ENCODE measurements around the gene EYS. TPM values are rescaled to one million over a fixed set of nuclear protein-coding genes. Genes with fewer than 3 reads are reported as not detected.

The EYS gene
- total and polyA plus RNA-seq, 2 of the 8 experiments (the other 6 are each of a cell fraction or from before 2014, with no cell fraction given) = 0.05 to 0.13 TPM

DNA sequence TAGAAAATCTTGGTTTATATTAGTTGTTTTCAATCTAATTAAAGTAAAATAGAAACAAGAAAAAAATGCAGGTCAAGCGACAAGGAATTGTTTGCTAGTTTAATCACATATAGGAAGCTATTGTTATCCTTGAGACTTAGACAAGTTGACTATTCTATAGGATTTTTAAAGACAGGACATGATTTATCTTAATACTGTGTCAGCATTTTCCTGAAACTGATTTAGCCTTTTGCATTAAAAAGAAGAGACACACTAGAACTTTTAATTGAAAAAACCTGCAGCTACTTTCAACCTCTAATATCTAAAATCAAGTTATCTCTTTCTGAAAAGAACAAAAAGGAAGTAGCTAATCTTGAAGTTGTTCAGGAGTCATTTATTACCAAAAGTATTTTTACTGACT is 1825.2 kb downstream of the EYS start:
- no peak overlapping the region for H4K5ac ChIP-seq (ENCODE audit: insufficient read length, low read depth, low read length)
- H3K18ac ChIP-seq (ENCODE audit: extremely low read depth, low read length) = no peak overlapping the region
- H4K91ac ChIP-seq (replicated peaks; ENCODE audit: insufficient read length, low read length) = no peak overlapping the region
- H3K79me2 ChIP-seq (ENCODE audit: control insufficient read depth in 1 of 2, insufficient read depth in 2 of 2, low read length in 2 of 2) = no peaks in the 10 kb centered on the region
- H3K23ac ChIP-seq (ENCODE audit: insufficient read length) = no peak overlapping the region
- peaks cover 10 to 13% of the 10 kb centered on the region in 2 experiments for H3K9me3 ChIP-seq (ENCODE audit: insufficient read depth in 2 of 2, low read depth in 1 of 2, low read length in 1 of 2)
- no peak overlapping the region for H3K56ac ChIP-seq (replicated peaks; ENCODE audit: insufficient read length, low read depth, low read length)
- H4K8ac ChIP-seq (ENCODE audit: extremely low read depth, insufficient read depth, low read length) = no peak overlapping the region
- FAIRE-seq = no peak
- H3K27me3 ChIP-seq (replicated peaks in 1 of 4; ENCODE audit: control insufficient read depth in 3 of 4, extremely low read depth in 1 of 4, insufficient read depth in 3 of 4, low read length in 3 of 4) = no peaks in the 10 kb centered on the region
- no peaks in the 10 kb centered on the region for H3K36me3 ChIP-seq (ENCODE audit: control insufficient read depth in 2 of 4, insufficient read depth in 4 of 4, low read length in 3 of 4)
- WGBS, 2 experiments (ENCODE audit: extremely low coverage in 1 of 2, insufficient coverage in 1 of 2, insufficient read length in 1 of 2, insufficient replicate concordance in 2 of 2, low coverage in 1 of 2, low lambda C conversion rate in 2 of 2, missing lambda C conversion rate in 1 of 2) = 84% methylated on average over 1 of the region's 1 CpG; no CpG with 5 or more reads in 1 of the 2 experiments
- ChIA-PET POLR2A (ENCODE audit: partially characterized antibody) (no interaction called here), CTCF (ENCODE audit: partially characterized antibody) (interaction anchor here (0.8 to 1.5 kb wide), 5 partner anchors 10 to 64 kb away, joined by 4 to 8 read pairs (median 5); no protein-coding TSS in a partner anchor)
- no peaks in the 10 kb centered on the region for H3K4me1 ChIP-seq (replicated peaks in 1 of 4; ENCODE audit: control insufficient read depth in 3 of 4, insufficient read depth in 4 of 4, low read length in 3 of 4)
- H2BK15ac ChIP-seq (ENCODE audit: low read length) = no peak overlapping the region
- H3K23me2 ChIP-seq (ENCODE audit: low read depth, low read length) = no peaks in the 10 kb centered on the region
- H3K14ac ChIP-seq (ENCODE audit: insufficient read length) = no peak overlapping the region
- no peak overlapping the region for H2BK120ac ChIP-seq (replicated peaks; ENCODE audit: low read depth, low read length)
- no peak overlapping the region for H3K9ac ChIP-seq (replicated peaks in 1 of 4; ENCODE audit: extremely low read depth in 1 of 4, low read depth in 3 of 4, low read length in 3 of 4)
- H2BK20ac ChIP-seq (ENCODE audit: low read length) = no peak overlapping the region
- no peak overlapping the region for H3K27ac ChIP-seq (ENCODE audit: low read depth, low read length)
- H3K4me3 ChIP-seq (ENCODE audit: extremely low read depth in 1 of 4, insufficient read depth in 2 of 4, low read depth in 3 of 4, low read length in 4 of 4) = no peak overlapping the region
- H2BK5ac ChIP-seq (ENCODE audit: low read depth, low read length) = no peak overlapping the region
- H3K79me1 ChIP-seq (ENCODE audit: low read depth, low read length) = no peaks in the 10 kb centered on the region
- H2AFZ ChIP-seq (ENCODE audit: low read length) = no peak overlapping the region
- no peak for DNase-seq (ENCODE audit: low read depth in 1 of 2, low spot score in 2 of 2)
- H2BK12ac ChIP-seq (ENCODE audit: low read depth, low read length) = no peak overlapping the region
- no peaks in the 10 kb centered on the region for H4K20me1 ChIP-seq (replicated peaks in 1 of 2; ENCODE audit: control insufficient read depth in 1 of 2, insufficient read depth in 2 of 2, low read length in 2 of 2)
- no peak overlapping the region for H3K4me2 ChIP-seq (ENCODE audit: insufficient read depth in 1 of 2, low read depth in 2 of 2, low read length in 2 of 2)
- H3K4ac ChIP-seq (replicated peaks; ENCODE audit: insufficient read length, low read depth, low read length) = no peak overlapping the region
- no peak overlapping the region for H2AK5ac ChIP-seq (ENCODE audit: low read depth, low read length)
- TF ChIP-seq CHD2 (IDR thresholded peaks at IDR 0.05; ENCODE audit: low read length) (no peak), EGR1 (IDR thresholded peaks at IDR 0.05; ENCODE audit: borderline replicate concordance, low read depth, low read length) (no peak), RNF2 (IDR thresholded peaks at IDR 0.05; ENCODE audit: borderline replicate concordance, low read depth, low read length, missing control alignments, poor library complexity, severe bottlenecking) (no peak), TAF7 (optimal IDR thresholded peaks at IDR 0.05; ENCODE audit: borderline replicate concordance, low read depth, low read length) (no peak), HDAC2 (IDR thresholded peaks at IDR 0.05; ENCODE audit: borderline replicate concordance in 1 of 2, low read depth in 2 of 2, low read length in 2 of 2) (no peak), NANOG (IDR thresholded peaks at IDR 0.05; ENCODE audit: insufficient read depth, low read depth, low read length, poor library complexity, severe bottlenecking) (no peak), SIN3A (conservative IDR thresholded peaks at IDR 0.05 in 1 of 2, IDR thresholded peaks at IDR 0.05 in 1 of 2; ENCODE audit: low read depth in 1 of 2, low read length in 2 of 2) (no peak), KDM4A (IDR thresholded peaks at IDR 0.05; ENCODE audit: low read depth, low read length, severe bottlenecking) (no peak), RBBP5 (IDR thresholded peaks at IDR 0.05; ENCODE audit: borderline replicate concordance, low read depth, low read length) (no peak), GTF2F1 (IDR thresholded peaks at IDR 0.05; ENCODE audit: borderline replicate concordance, low read depth, low read length) (no peak), SAP30 (IDR thresholded peaks at IDR 0.05; ENCODE audit: insufficient read depth, insufficient replicate concordance, low read length) (no peak), YY1 (IDR thresholded peaks at IDR 0.05; ENCODE audit: low read depth, low read length) (no peak)

Measured in H1 (cell line).